ENCODE results near the gene EYA3. TPM values are rescaled to one million over a fixed set of nuclear protein-coding genes. Genes with fewer than 3 reads are reported as not detected.

Gene EYA3
- total RNA-seq, 1 experiment from 2014 or later: 32.7 TPM

DNA sequence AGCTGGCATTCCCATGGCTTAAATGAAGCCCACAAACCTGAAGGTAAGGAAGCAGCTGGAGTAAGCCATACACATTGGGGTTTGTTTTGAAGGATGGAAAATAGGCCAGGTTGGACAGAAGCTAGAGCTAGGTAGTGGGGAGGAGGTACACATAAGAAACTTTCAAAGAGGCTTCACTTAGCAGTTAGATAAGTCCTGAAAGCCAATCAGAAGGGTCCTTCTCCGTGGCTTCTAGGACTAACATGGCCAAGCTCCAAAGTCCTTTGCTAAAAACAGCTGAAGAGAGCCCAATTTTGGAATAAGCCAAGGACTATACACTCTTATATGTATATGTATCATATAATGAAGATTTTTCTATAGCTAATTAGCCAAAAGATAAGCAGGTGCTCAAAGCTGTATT is 1.8 kb downstream of the EYA3 start:
- Histone ChIP-seq H3K27me3 (ENCODE audit: insufficient read depth, low read length) (no peaks in the 10 kb centered on the region), H3T11ph (ENCODE audit: low read length) (no peak overlapping the region), H2AK5ac (ENCODE audit: insufficient read length, low read length) (no peak overlapping the region), H4K8ac (replicated peaks; ENCODE audit: insufficient read length, low read depth, low read length) (no peak overlapping the region), H4K5ac (ENCODE audit: insufficient read length, low read depth, low read length) (no peak overlapping the region), H2AFZ (ENCODE audit: low read length) (no peak overlapping the region), H3K18ac (ENCODE audit: insufficient read length, low read depth, low read length) (no peak overlapping the region), H4K20me1 (ENCODE audit: control insufficient read depth, insufficient read depth, insufficient read length) (no peaks in the 10 kb centered on the region), H4K91ac (ENCODE audit: insufficient read length, low read depth, low read length) (no peak overlapping the region), H2BK12ac (ENCODE audit: insufficient read length, low read depth, low read length) (no peak overlapping the region), H3K14ac (ENCODE audit: insufficient read depth, low read length) (no peak overlapping the region), H2BK120ac (ENCODE audit: low read depth, low read length, poor library complexity, severe bottlenecking) (no peak overlapping the region), H3K56ac (ENCODE audit: insufficient read length, low read depth, low read length) (no peak overlapping the region), H3K23me2 (ENCODE audit: insufficient read length, low read depth, low read length, poor library complexity, severe bottlenecking) (peaks cover 8% of the 10 kb centered on the region), H2BK5ac (ENCODE audit: insufficient read length, low read length) (no peak overlapping the region), H3K9ac (ENCODE audit: extremely low read depth, insufficient read length, low read length) (peak overlapping the region; percentile 47), H3K27ac (ENCODE audit: insufficient read length, low read depth, low read length) (no peak overlapping the region), H2BK20ac (ENCODE audit: low read depth, low read length, poor library complexity, severe bottlenecking) (no peak overlapping the region), H3K23ac (ENCODE audit: insufficient read length, low read depth, low read length) (no peak overlapping the region), H3K4me2 (ENCODE audit: insufficient read depth, insufficient read length, low read length) (peak overlapping the region; percentile 12), H3K79me1 (ENCODE audit: insufficient read depth, low read depth, low read length, poor library complexity, severe bottlenecking) (no peaks in the 10 kb centered on the region), H2BK15ac (ENCODE audit: low read depth, low read length) (no peak overlapping the region), H3K79me2 (ENCODE audit: insufficient read depth, low read length) (peaks cover 3% of the 10 kb centered on the region; the same call in 1 of the 2 replicates), H3K4me1 (ENCODE audit: insufficient read depth, low read length) (no peaks in the 10 kb centered on the region), H3K4ac (ENCODE audit: low read depth, low read length) (no peak overlapping the region), H3K9me3 (ENCODE audit: control insufficient read depth, low read depth, low read length) (no peaks in the 10 kb centered on the region)
- Mint-ChIP-seq H3K36me3 (ENCODE audit: insufficient read depth in 1 of 3, low read depth in 3 of 3) (no peaks in the 10 kb centered on the region), H3K4me3 (peak overlapping the region; percentile 21 to 96; a peak in 3 of 5 replicates), H3K27ac (no peak overlapping the region), H3K4me1 (peaks cover 10 to 17% of the 10 kb centered on the region in 2 experiments), H3K27me3 (ENCODE audit: low read depth) (no peaks in the 10 kb centered on the region), H3K9me3 (no peaks in the 10 kb centered on the region; a peak in 1 of 5 replicates)
- WGBS (ENCODE audit: extremely low coverage, insufficient read length, low lambda C conversion rate): no CpG with 5 or more reads among the region's 1 CpG
- TF ChIP-seq, protein P1, sequence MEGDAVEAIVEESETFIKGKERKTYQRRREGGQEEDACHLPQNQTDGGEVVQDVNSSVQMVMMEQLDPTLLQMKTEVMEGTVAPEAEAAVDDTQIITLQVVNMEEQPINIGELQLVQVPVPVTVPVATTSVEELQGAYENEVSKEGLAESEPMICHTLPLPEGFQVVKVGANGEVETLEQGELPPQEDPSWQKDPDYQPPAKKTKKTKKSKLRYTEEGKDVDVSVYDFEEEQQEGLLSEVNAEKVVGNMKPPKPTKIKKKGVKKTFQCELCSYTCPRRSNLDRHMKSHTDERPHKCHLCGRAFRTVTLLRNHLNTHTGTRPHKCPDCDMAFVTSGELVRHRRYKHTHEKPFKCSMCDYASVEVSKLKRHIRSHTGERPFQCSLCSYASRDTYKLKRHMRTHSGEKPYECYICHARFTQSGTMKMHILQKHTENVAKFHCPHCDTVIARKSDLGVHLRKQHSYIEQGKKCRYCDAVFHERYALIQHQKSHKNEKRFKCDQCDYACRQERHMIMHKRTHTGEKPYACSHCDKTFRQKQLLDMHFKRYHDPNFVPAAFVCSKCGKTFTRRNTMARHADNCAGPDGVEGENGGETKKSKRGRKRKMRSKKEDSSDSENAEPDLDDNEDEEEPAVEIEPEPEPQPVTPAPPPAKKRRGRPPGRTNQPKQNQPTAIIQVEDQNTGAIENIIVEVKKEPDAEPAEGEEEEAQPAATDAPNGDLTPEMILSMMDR (conservative IDR thresholded peaks at IDR 0.05): no peak
- no peak for DNase-seq

Measured in H9 (cell line).